Mesodermal cell (in vitro differentiated cells): ENCODE results near the gene DAZL.

Source experiments
- H3K27ac ChIP-seq: 2 replicates; pipeline ENCODE4 v1.7.0; 2013; ENCODE audit warnings: mild to moderate bottlenecking, low read depth, low read length, moderate library complexity; ENCODE audit not compliant: severe bottlenecking
- H3K36me3 ChIP-seq: 2 replicates; pipeline ENCODE4 v1.7.1; 2013; ENCODE audit warnings: mild to moderate bottlenecking, low read length, moderate library complexity; ENCODE audit not compliant: control insufficient read depth, insufficient read depth
- H3K4me1 ChIP-seq: one replicate; pipeline ENCODE4 v1.7.1; 2013; ENCODE audit warnings: mild to moderate bottlenecking, low read length; ENCODE audit not compliant: insufficient read depth, control insufficient read depth, poor library complexity, severe bottlenecking
- H3K4me3 ChIP-seq: 2 replicates; pipeline ENCODE4 v1.7.0; 2013; ENCODE audit warnings: low read length, control low read depth, mild to moderate bottlenecking; ENCODE audit not compliant: insufficient read depth, poor library complexity, severe bottlenecking; ENCODE audit errors: extremely low read depth
- H3K9me3 ChIP-seq: 2 replicates; pipeline ENCODE4 v1.7.1; 2013; ENCODE audit warnings: mild to moderate bottlenecking, low read length, moderate library complexity; ENCODE audit not compliant: control insufficient read depth
- WGBS, 2 experiments: methylation state at CpG; one replicate each; pipeline ENCODE4 v1.1.5; 2013; ENCODE audit warnings: missing lambda C conversion rate in 2 of 2; ENCODE audit not compliant: insufficient coverage in 2 of 2; 5-methylcytosine and 5-hydroxymethylcytosine counted together

Gene DAZL

GRCh38 chr3:16614033-16615031, 9.1 kb upstream of the DAZL start:
- WGBS, 2 experiments: 100% methylated on average over 3 of the region's 6 CpGs; no CpG with 5 or more reads in 1 of the 2 experiments
- Histone ChIP-seq H3K4me3 (no peak overlapping the region), H3K4me1 (no peaks in the 10 kb centered on the region), H3K9me3 (no peaks in the 10 kb centered on the region), H3K36me3 (no peaks in the 10 kb centered on the region), H3K27ac (no peak overlapping the region)

GRCh38 chr3:16609927-16610580, 4.8 kb upstream of the DAZL start:
- Histone ChIP-seq H3K36me3 (no peaks in the 10 kb centered on the region), H3K27ac (no peak overlapping the region), H3K4me1 (no peaks in the 10 kb centered on the region), H3K4me3 (no peak overlapping the region), H3K9me3 (no peaks in the 10 kb centered on the region)
- 79 to 94% methylated on average over 2 of the region's 2 CpGs for WGBS, 2 experiments

GRCh38 chr3:16608816-16609215, 3.6 kb upstream of the DAZL start:
- Histone ChIP-seq H3K4me1 (no peaks in the 10 kb centered on the region), H3K4me3 (no peak overlapping the region), H3K27ac (no peak overlapping the region), H3K36me3 (no peaks in the 10 kb centered on the region), H3K9me3 (no peaks in the 10 kb centered on the region)
- 50% methylated on average over 1 of the region's 2 CpGs; no CpG with 5 or more reads in 1 of the 2 experiments for WGBS, 2 experiments

GRCh38 chr3:16607718-16608117, 2.5 kb upstream of the DAZL start:
- H3K9me3 ChIP-seq: no peaks in the 10 kb centered on the region
- H3K4me1 ChIP-seq: no peaks in the 10 kb centered on the region
- H3K36me3 ChIP-seq: no peaks in the 10 kb centered on the region
- H3K4me3 ChIP-seq: no peak overlapping the region
- H3K27ac ChIP-seq: no peak overlapping the region
- 70% methylated on average over 2 of the region's 3 CpGs; no CpG with 5 or more reads in 1 of the 2 experiments for WGBS, 2 experiments

GRCh38 chr3:16606398-16606797, 1.2 kb upstream of the DAZL start:
- H3K9me3 ChIP-seq: no peaks in the 10 kb centered on the region
- H3K27ac ChIP-seq: no peak overlapping the region
- H3K4me1 ChIP-seq: no peaks in the 10 kb centered on the region
- no peak overlapping the region for H3K4me3 ChIP-seq
- 89 to 91% methylated on average over 2 to 3 of the region's 4 CpGs for WGBS, 2 experiments
- H3K36me3 ChIP-seq: no peaks in the 10 kb centered on the region

GRCh38 chr3:16605966-16606365, 743 bp upstream of the DAZL start:
- Histone ChIP-seq H3K27ac (no peak overlapping the region), H3K36me3 (no peaks in the 10 kb centered on the region), H3K4me1 (no peaks in the 10 kb centered on the region), H3K9me3 (no peaks in the 10 kb centered on the region), H3K4me3 (no peak overlapping the region)
- 92 to 99% methylated on average over 7 to 8 of the region's 8 CpGs for WGBS, 2 experiments

GRCh38 chr3:16604433-16604832, 790 bp downstream of the DAZL start:
- Histone ChIP-seq H3K9me3 (no peaks in the 10 kb centered on the region), H3K27ac (no peak overlapping the region), H3K4me1 (no peaks in the 10 kb centered on the region), H3K36me3 (no peaks in the 10 kb centered on the region), H3K4me3 (no peak overlapping the region)
- 91 to 95% methylated on average over 14 to 19 of the region's 33 CpGs for WGBS, 2 experiments

GRCh38 chr3:16601537-16602005, 3.7 kb downstream of the DAZL start:
- Histone ChIP-seq H3K27ac (no peak overlapping the region), H3K36me3 (no peaks in the 10 kb centered on the region), H3K9me3 (no peaks in the 10 kb centered on the region), H3K4me3 (no peak overlapping the region), H3K4me1 (no peaks in the 10 kb centered on the region)
- no CpG with 5 or more reads among the region's 3 CpGs for WGBS, 2 experiments

- WGBS, 2 experiments: no CpG with 5 or more reads among the region's 7 CpGs
Measured at GRCh38 chr3:16600780-16601536, 4.3 kb downstream of the DAZL start.

GRCh38 chr3:16599694-16600093, 5.5 kb downstream of the DAZL start:
- H3K36me3 ChIP-seq: no peaks in the 10 kb centered on the region
- WGBS, 2 experiments: 89 to 100% methylated on average over 1 of the region's 3 CpGs
- no peak overlapping the region for H3K27ac ChIP-seq
- no peaks in the 10 kb centered on the region for H3K4me1 ChIP-seq
- H3K4me3 ChIP-seq: no peak overlapping the region
- H3K9me3 ChIP-seq: no peaks in the 10 kb centered on the region

More at GRCh38 chr3:16600780-16601536, 4.3 kb downstream of the DAZL start:
- Histone ChIP-seq H3K36me3 (no peaks in the 10 kb centered on the region), H3K9me3 (no peaks in the 10 kb centered on the region), H3K4me1 (no peaks in the 10 kb centered on the region), H3K27ac (no peak overlapping the region), H3K4me3 (no peak overlapping the region)
